Panc1 (cell line): ENCODE data around the gene ANKRD55. TPM values are rescaled to one million over a fixed set of nuclear protein-coding genes. Genes with fewer than 3 reads are reported as not detected.

ENCODE experiments used
- ATAC-seq: fragments of 200-7000 bp; cut with Tn5 transposase; 2 replicates; pipeline ENCODE4 v1.9.1; 2020; ENCODE audit warnings: mild to moderate bottlenecking, moderate library complexity
- BruUV-seq: library from RNA; stranded (reverse); fragments of 400-500 nt; replicated peaks from 2 replicates; lab custom pipeline; 2021; lab: Mats Ljungman, UMichigan
- CTCF ChIA-PET: fragments of 300-600 bp; sonication (Branson Sonifier 250); formaldehyde crosslinking; loops from one replicate; lab custom pipeline; 2022; ENCODE audit warnings: antibody characterized with exemption; lab: Charles Lee
- POLR2A ChIA-PET: fragments of 300-600 bp; sonication (Branson Sonifier 250); formaldehyde crosslinking; loops from one replicate; lab custom pipeline; 2022; ENCODE audit warnings: antibody characterized with exemption; lab: Charles Lee
- DNase-seq: peaks from one replicate; pipeline ENCODE4 v3.0.0-alpha.2; 2010; ENCODE audit warnings: low read depth, low spot score
- H3K27ac ChIP-seq: 2 replicates; pipeline ENCODE4 v1.5.1; 2011; ENCODE audit warnings: mild to moderate bottlenecking, low read length, inconsistent platforms
- H3K27me3 ChIP-seq: fragments of 200-500 bp; sonication (Bioruptor generic); 2 replicates; pipeline ENCODE4 v1.6.0; 2014; ENCODE audit warnings: low read length, inconsistent platforms; ENCODE audit not compliant: control insufficient read depth, insufficient read depth
- H3K36me3 ChIP-seq: fragments of 200-500 bp; sonication (Bioruptor generic); 2 replicates; pipeline ENCODE4 v1.5.1; 2014; ENCODE audit warnings: inconsistent platforms, mild to moderate bottlenecking, low read length, moderate library complexity; ENCODE audit not compliant: control insufficient read depth, insufficient read depth
- H3K4me1 ChIP-seq: 2 replicates; pipeline ENCODE4 v1.5.1; 2011; ENCODE audit warnings: inconsistent platforms, mild to moderate bottlenecking, low read length, moderate library complexity; ENCODE audit not compliant: control insufficient read depth, insufficient read depth
- H3K4me3 ChIP-seq, 2 experiments: 2 replicates each; pipeline ENCODE4 v1.5.1; 2011 to 2012; ENCODE audit warnings: low read depth in 2 of 2, low read length in 2 of 2, mild to moderate bottlenecking in 2 of 2, inconsistent platforms in 1 of 2, moderate library complexity in 1 of 2
- H3K9me3 ChIP-seq: fragments of 200-500 bp; sonication (Bioruptor generic); 2 replicates; pipeline ENCODE4 v1.5.1; 2014; ENCODE audit warnings: low read depth, mild to moderate bottlenecking, inconsistent platforms, low read length, moderate library complexity; ENCODE audit not compliant: control insufficient read depth, insufficient read depth
- POLR2AphosphoS5 ChIP-seq: IDR thresholded peaks from 2 replicates; pipeline ENCODE4 v1.6.1; 2012; ENCODE audit warnings: mild to moderate bottlenecking, low read depth, low read length, moderate library complexity
- SIN3A ChIP-seq: IDR thresholded peaks from 2 replicates; pipeline ENCODE4 v1.6.1; 2012; ENCODE audit warnings: low read depth, mild to moderate bottlenecking, low read length, moderate library complexity, borderline replicate concordance; ENCODE audit not compliant: insufficient read depth
- TCF7L2 ChIP-seq: IDR thresholded peaks from 2 replicates; pipeline ENCODE4 v1.6.1; 2011; ENCODE audit warnings: mild to moderate bottlenecking, low read depth, low read length, inconsistent platforms
- in situ Hi-C: cut with HindIII; loops from 2 replicates; pipeline ENCODE4 v1.10.0; 2016; ENCODE audit warnings: low sequenced_read_pairs, low pct_unique_long_range_greater_than_20kb
- intact Hi-C: fragments of 100-400 bp; cut with micrococcal nuclease; formaldehyde crosslinking; loops from one replicate; pipeline ENCODE4 v1.10.0; 2022; ENCODE audit not compliant: unreplicated experiment
- total RNA-seq: library from RNA; stranded (reverse); gene quantifications from one replicate; pipeline ENCODE4 v1.2.1, GENCODE V29; 2021; ENCODE audit not compliant: unreplicated experiment
- TF ChIP-seq, protein P1 (sequence below): fragments of 450-650 bp; IDR thresholded peaks from 2 replicates; pipeline ENCODE4 v1.5.1; 2017; ENCODE audit warnings: mild to moderate bottlenecking
- TF ChIP-seq, protein P2 (sequence below), 2 experiments: IDR thresholded peaks; 2 replicates each; pipeline ENCODE4 v1.6.1; 2011 to 2012; ENCODE audit warnings: low read depth in 2 of 2, control low read depth in 1 of 2, low read length in 1 of 2, mild to moderate bottlenecking in 1 of 2, moderate library complexity in 1 of 2; ENCODE audit not compliant: insufficient read depth in 1 of 2

Gene ANKRD55
- total RNA-seq, 1 experiment from 2014 or later, result not detected

DNA sequence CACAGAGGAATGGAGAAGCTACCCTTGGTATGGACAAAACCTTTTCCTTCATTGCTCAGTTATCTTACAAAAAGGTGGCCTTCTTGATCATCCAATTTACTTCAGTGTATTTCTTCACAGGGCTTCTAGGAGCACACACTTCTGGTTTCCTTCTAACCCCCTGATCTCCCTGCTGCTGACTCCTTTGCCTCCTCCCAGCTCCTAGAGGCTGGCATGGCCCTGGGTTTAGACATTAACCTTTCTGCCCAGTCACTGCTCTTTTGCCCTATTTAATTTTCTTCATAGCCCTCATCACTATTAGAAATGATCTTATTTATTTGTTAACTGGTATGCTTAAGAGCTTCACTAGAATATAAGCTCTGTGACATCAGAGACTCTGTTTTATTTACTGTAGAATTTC lies 63.2 kb downstream of the ANKRD55 start:
- ATAC-seq (no peak), DNase-seq (no peak)
- no peaks in the 10 kb centered on the region for H3K27me3 ChIP-seq
- H3K9me3 ChIP-seq, result no peaks in the 10 kb centered on the region
- BruUV-seq, result no TSS peak
- intact Hi-C loops, result no loop called here
- TF ChIP-seq, protein P1, sequence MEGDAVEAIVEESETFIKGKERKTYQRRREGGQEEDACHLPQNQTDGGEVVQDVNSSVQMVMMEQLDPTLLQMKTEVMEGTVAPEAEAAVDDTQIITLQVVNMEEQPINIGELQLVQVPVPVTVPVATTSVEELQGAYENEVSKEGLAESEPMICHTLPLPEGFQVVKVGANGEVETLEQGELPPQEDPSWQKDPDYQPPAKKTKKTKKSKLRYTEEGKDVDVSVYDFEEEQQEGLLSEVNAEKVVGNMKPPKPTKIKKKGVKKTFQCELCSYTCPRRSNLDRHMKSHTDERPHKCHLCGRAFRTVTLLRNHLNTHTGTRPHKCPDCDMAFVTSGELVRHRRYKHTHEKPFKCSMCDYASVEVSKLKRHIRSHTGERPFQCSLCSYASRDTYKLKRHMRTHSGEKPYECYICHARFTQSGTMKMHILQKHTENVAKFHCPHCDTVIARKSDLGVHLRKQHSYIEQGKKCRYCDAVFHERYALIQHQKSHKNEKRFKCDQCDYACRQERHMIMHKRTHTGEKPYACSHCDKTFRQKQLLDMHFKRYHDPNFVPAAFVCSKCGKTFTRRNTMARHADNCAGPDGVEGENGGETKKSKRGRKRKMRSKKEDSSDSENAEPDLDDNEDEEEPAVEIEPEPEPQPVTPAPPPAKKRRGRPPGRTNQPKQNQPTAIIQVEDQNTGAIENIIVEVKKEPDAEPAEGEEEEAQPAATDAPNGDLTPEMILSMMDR, result no peak
- TF ChIP-seq TCF7L2 (no peak), POLR2AphosphoS5 (no peak), SIN3A (no peak)
- TF ChIP-seq, protein P2, sequence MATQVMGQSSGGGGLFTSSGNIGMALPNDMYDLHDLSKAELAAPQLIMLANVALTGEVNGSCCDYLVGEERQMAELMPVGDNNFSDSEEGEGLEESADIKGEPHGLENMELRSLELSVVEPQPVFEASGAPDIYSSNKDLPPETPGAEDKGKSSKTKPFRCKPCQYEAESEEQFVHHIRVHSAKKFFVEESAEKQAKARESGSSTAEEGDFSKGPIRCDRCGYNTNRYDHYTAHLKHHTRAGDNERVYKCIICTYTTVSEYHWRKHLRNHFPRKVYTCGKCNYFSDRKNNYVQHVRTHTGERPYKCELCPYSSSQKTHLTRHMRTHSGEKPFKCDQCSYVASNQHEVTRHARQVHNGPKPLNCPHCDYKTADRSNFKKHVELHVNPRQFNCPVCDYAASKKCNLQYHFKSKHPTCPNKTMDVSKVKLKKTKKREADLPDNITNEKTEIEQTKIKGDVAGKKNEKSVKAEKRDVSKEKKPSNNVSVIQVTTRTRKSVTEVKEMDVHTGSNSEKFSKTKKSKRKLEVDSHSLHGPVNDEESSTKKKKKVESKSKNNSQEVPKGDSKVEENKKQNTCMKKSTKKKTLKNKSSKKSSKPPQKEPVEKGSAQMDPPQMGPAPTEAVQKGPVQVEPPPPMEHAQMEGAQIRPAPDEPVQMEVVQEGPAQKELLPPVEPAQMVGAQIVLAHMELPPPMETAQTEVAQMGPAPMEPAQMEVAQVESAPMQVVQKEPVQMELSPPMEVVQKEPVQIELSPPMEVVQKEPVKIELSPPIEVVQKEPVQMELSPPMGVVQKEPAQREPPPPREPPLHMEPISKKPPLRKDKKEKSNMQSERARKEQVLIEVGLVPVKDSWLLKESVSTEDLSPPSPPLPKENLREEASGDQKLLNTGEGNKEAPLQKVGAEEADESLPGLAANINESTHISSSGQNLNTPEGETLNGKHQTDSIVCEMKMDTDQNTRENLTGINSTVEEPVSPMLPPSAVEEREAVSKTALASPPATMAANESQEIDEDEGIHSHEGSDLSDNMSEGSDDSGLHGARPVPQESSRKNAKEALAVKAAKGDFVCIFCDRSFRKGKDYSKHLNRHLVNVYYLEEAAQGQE (IDR thresholded peaks at IDR 0.05; ENCODE audit: insufficient read depth in 1 of 2, low read depth in 2 of 2, low read length in 1 of 2), result no peak
- POLR2A ChIA-PET, result no interaction called here
- CTCF ChIA-PET, result no interaction called here
- no peaks in the 10 kb centered on the region for H3K36me3 ChIP-seq
- no peak overlapping the region for H3K27ac ChIP-seq
- no peaks in the 10 kb centered on the region for H3K4me1 ChIP-seq
- in situ Hi-C loops, result no loop called here
- H3K4me3 ChIP-seq, result no peak overlapping the region

DNA sequence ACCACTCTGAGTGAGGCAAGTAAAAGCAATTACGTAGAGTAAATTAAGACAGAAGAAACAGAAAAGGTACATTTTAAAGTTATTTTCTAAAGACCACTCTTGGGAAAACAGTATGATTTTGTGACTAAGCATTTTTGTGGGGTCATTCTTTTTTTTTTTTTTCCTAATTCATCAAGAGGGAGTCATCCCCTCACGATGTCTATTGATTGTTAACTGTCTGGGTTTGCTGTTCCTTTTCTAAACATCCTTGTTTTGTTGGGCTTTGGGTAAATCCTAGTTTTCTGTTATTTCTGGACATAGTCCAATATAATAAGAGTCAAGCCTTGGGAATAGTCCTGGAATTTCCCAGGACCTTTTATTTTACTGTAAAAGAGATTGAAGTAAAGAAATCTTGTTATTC lies 63.8 kb downstream of the ANKRD55 start:
- H3K9me3 ChIP-seq, result no peaks in the 10 kb centered on the region
- intact Hi-C loops, result no loop called here
- in situ Hi-C loops, result no loop called here
- no peaks in the 10 kb centered on the region for H3K27me3 ChIP-seq
- no TSS peak for BruUV-seq
- ChIA-PET POLR2A (no interaction called here), CTCF (no interaction called here)
- ATAC-seq (no peak), DNase-seq (no peak)
- H3K27ac ChIP-seq, result no peak overlapping the region
- TF ChIP-seq TCF7L2 (no peak), SIN3A (no peak), POLR2AphosphoS5 (no peak)
- TF ChIP-seq, protein P1, result no peak
- TF ChIP-seq, protein P2 (IDR thresholded peaks at IDR 0.05; ENCODE audit: insufficient read depth in 1 of 2, low read depth in 2 of 2, low read length in 1 of 2), result no peak
- no peaks in the 10 kb centered on the region for H3K36me3 ChIP-seq
- H3K4me1 ChIP-seq, result no peaks in the 10 kb centered on the region
- no peak overlapping the region for H3K4me3 ChIP-seq
